GM12878 (cell line): ENCODE data around the gene THOC1. TPM values are rescaled to one million over a fixed set of nuclear protein-coding genes. Genes with fewer than 3 reads are reported as not detected.

Source experiments
- ATF7 ChIP-seq: fragments of 450-650 bp; IDR thresholded peaks from 2 replicates; pipeline ENCODE4 v1.6.1; 2016; ENCODE audit warnings: low read depth, mild to moderate bottlenecking
- BCL11A ChIP-seq: IDR thresholded peaks from 2 replicates; pipeline ENCODE4 v1.6.1; 2011; ENCODE audit warnings: low read depth, low read length
- CHD1 ChIP-seq: IDR thresholded peaks from 2 replicates; pipeline ENCODE4 v1.6.1; 2012; ENCODE audit warnings: low read depth, low read length, improper control_type of control experiment
- EZH2 ChIP-seq: IDR thresholded peaks from 2 replicates; pipeline ENCODE4 v1.6.1; 2012; ENCODE audit warnings: low read depth, mild to moderate bottlenecking, control low read depth, inconsistent platforms, low read length, borderline replicate concordance; ENCODE audit not compliant: control insufficient read depth
- GABPA ChIP-seq: IDR thresholded peaks from 2 replicates; pipeline ENCODE4 v1.6.1; 2014; ENCODE audit warnings: antibody characterized with exemption, low read depth, mild to moderate bottlenecking, inconsistent platforms
- GATAD2B ChIP-seq: fragments of 450-650 bp; conservative IDR thresholded peaks from 2 replicates; pipeline ENCODE4 v1.6.1; 2017; ENCODE audit warnings: low read depth, mild to moderate bottlenecking, moderate library complexity
- MEF2A ChIP-seq: IDR thresholded peaks from 2 replicates; pipeline ENCODE4 v1.6.1; 2011; ENCODE audit warnings: low read depth, mild to moderate bottlenecking, low read length, moderate library complexity; ENCODE audit not compliant: insufficient read depth
- MEF2B ChIP-seq: fragments of 450-650 bp; IDR thresholded peaks from 2 replicates; pipeline ENCODE4 v1.6.1; 2018; ENCODE audit warnings: mild to moderate bottlenecking, moderate library complexity; ENCODE audit not compliant: partially characterized antibody, poor library complexity, severe bottlenecking
- MLLT1 ChIP-seq: fragments of 450-650 bp; IDR thresholded peaks from 2 replicates; pipeline ENCODE4 v1.6.1; 2016; ENCODE audit warnings: mild to moderate bottlenecking
- MXI1 ChIP-seq: fragments of 150-350 bp; IDR thresholded peaks from 2 replicates; pipeline ENCODE4 v1.6.1; 2011; ENCODE audit warnings: low read depth, mild to moderate bottlenecking, inconsistent platforms, low read length, improper control_type of control experiment
- NBN ChIP-seq: fragments of 450-650 bp; IDR thresholded peaks from 2 replicates; pipeline ENCODE4 v1.6.1; 2016
- NFYB ChIP-seq: IDR thresholded peaks from 2 replicates; pipeline ENCODE4 v1.6.1; 2011; ENCODE audit warnings: low read depth, mild to moderate bottlenecking, low read length, improper control_type of control experiment, moderate library complexity; ENCODE audit not compliant: insufficient read depth
- POU2F2 ChIP-seq: IDR thresholded peaks from 3 replicates; pipeline ENCODE4 v1.6.1; 2011; ENCODE audit warnings: low read depth, mild to moderate bottlenecking, low read length, borderline replicate concordance
- REST ChIP-seq: IDR thresholded peaks from 2 replicates; pipeline ENCODE4 v1.6.1; 2012; ENCODE audit warnings: mild to moderate bottlenecking, low read depth, low read length
- SMARCA5 ChIP-seq: fragments of 450-650 bp; IDR thresholded peaks from 2 replicates; pipeline ENCODE4 v1.6.1; 2017; ENCODE audit warnings: mild to moderate bottlenecking
- SP1 ChIP-seq: IDR thresholded peaks from one replicate; pipeline ENCODE4 v1.6.1; 2011; ENCODE audit warnings: low read depth, low read length
- SREBF1 ChIP-seq: IDR thresholded peaks from 2 replicates; pipeline ENCODE4 v1.6.1; 2012; ENCODE audit warnings: mild to moderate bottlenecking, low read length
- SREBF2 ChIP-seq: IDR thresholded peaks from 2 replicates; pipeline ENCODE4 v1.6.1; 2012; ENCODE audit warnings: mild to moderate bottlenecking, low read length
- SRF ChIP-seq, 2 experiments: IDR thresholded peaks; 2 replicates each; pipeline ENCODE4 v1.6.1; 2011; ENCODE audit warnings: low read depth in 2 of 2, low read length in 2 of 2, mild to moderate bottlenecking in 1 of 2, moderate library complexity in 1 of 2
- SUZ12 ChIP-seq: fragments of 200-600 bp; sonication (generic); IDR thresholded peaks from one replicate; pipeline ENCODE4 v1.6.1; 2018; ENCODE audit warnings: antibody characterized with exemption, mild to moderate bottlenecking; ENCODE audit not compliant: unreplicated experiment
- TARDBP ChIP-seq: IDR thresholded peaks from 2 replicates; pipeline ENCODE4 v1.6.1; 2016; ENCODE audit warnings: borderline replicate concordance
- TBL1XR1 ChIP-seq: IDR thresholded peaks from 2 replicates; pipeline ENCODE4 v1.6.1; 2012; ENCODE audit warnings: low read depth, low read length, improper control_type of control experiment
- WRNIP1 ChIP-seq: IDR thresholded peaks from 2 replicates; pipeline ENCODE4 v1.6.1; 2011; ENCODE audit warnings: low read depth, low read length, improper control_type of control experiment, borderline replicate concordance
- YY1 ChIP-seq: IDR thresholded peaks from 2 replicates; pipeline ENCODE4 v1.6.1; 2011; ENCODE audit warnings: low read depth, mild to moderate bottlenecking, low read length
- ZNF24 ChIP-seq: fragments of 450-650 bp; IDR thresholded peaks from 2 replicates; pipeline ENCODE4 v1.6.1; 2017; ENCODE audit warnings: antibody characterized with exemption, mild to moderate bottlenecking
- polyA plus RNA-seq, 11 experiments: library from polyadenylated mRNA; depleted of rRNA in 4 of 11; unstranded in 6 of 11; stranded (reverse) in 5 of 11; fragments of >200 nt; fragmentation: Nextera tagmentation in 4 of 11; fragmentation: Illumina TruSeq in 1 of 11; extraction: Ambion mirVana in 4 of 11; extraction: Trizol in 1 of 11; gene quantifications; 1 replicate in 1 of 11; 2 replicates in 10 of 11; pipeline versions ENCODE4 v1.2.1 to v1.2.3, GENCODE V29; 2011 to 2016; ENCODE audit warnings: inconsistent platforms in 2 of 11, missing spikeins in 2 of 11, low read depth in 1 of 11
- total RNA-seq, 4 experiments: library from RNA; depleted of rRNA in 3 of 4; stranded (reverse); fragments of >200 nt in 3 of 4; fragmentation: Illumina TruSeq in 1 of 4; extraction: Trizol in 1 of 4; gene quantifications; 2 replicates each; pipeline versions ENCODE4 v1.2.1 to v1.2.3, GENCODE V29; 2013 to 2021

THOC1 gene
- total and polyA plus RNA-seq, 10 of the 15 experiments (the other 5 are each of a cell fraction or from before 2014, with no cell fraction given): 32.8 to 99.8 (median 49.0) TPM

GRCh38 chr18:267688-268552, at the start of gene THOC1 (continued):
- TF ChIP-seq SRF (IDR thresholded peaks at IDR 0.05; ENCODE audit: low read depth in 2 of 2, low read length in 2 of 2) (peak; percentile 33 to 86; a peak in 3 of 4 replicates), MEF2B (peak; percentile 47), MXI1 (peak; percentile 90), BCL11A (peak; percentile 44; the same call in 1 of the 2 replicates), ZNF24 (no peak), REST (peak; percentile 40; the same call in 1 of the 2 replicates), SMARCA5 (peak; percentile 76; the same call in 1 of the 2 replicates), TBL1XR1 (0 out of 2 replicates have a peak, but pooled peaks have one; percentile 56), ATF7 (peak; percentile 93), WRNIP1 (no peak), TARDBP (no peak; the same call in 1 of the 2 replicates), EZH2 (no peak), SREBF1 (no peak), YY1 (peak; percentile 93), MLLT1 (peak; percentile 93), SP1 (peak; percentile 55), SUZ12 (no peak), NFYB (no peak), CHD1 (peak; percentile 41; the same call in 1 of the 2 replicates), POU2F2 (peak; percentile 83; the same call in 2 of the 3 replicates), GATAD2B (peak; percentile 83; the same call in 1 of the 2 replicates), SREBF2 (no peak), GABPA (0 out of 2 replicates have a peak, but pooled peaks have one; percentile 9), NBN (peak; percentile 97), MEF2A (0 out of 2 replicates have a peak, but pooled peaks have one; percentile 57)
